ENCODE data around the gene ODR4. TPM values are rescaled to one million over a fixed set of nuclear protein-coding genes. Genes with fewer than 3 reads are reported as not detected.

ODR4 gene
- polyA plus RNA-seq (32.6 and 32.8 TPM in 2 replicates), polyA minus RNA-seq (50.9 and 55.9 TPM in 2 replicates)

DNA sequence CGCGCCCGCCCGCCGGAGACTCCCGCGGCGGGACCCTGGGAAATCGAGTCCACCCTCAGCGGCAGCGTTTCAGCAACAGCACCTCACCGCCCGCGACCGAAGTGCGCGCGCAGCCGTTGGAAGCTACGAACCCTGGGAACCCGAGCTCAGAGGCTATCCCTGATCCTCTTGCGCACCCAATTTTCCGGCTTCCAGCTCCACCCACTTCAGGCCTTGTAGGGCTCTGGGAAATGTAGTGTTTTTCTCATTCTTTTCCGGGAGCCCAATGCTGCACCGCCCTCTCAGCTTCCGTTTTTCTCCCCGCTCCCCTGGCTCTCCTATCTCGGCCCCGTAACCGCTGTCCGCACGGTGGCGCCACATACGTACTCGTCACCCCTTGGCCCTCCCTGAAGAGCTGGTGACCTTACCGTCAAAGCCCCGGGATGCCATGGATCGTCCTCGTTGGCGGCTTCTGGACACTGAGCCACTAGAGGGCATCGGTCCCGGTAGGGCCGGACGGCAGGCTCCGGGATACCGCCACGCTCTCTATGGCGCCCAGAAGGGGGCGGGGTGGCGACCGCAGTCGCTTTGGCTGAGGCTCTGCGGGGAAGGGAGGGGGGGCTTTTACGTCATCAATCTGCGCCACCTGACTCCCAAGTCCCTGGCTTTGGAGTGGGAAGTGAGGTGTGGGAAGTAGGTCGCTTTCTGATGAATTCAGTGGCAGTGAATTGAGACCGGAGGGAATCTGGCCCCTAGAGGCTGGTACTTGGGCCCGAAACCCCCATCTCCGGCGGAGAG lies at the start of gene ODR4, which contains the start of gene TPR:
Gene ODR4 (plus strand): TSS at position 687 of the 777 bp plus-strand sequence. CDS start 3,948 bp downstream, outside the sequence.
Gene TPR (minus strand): TSS at position 102 of the 777 bp plus-strand sequence. CDS start 225 bp downstream, outside the sequence.
- TF ChIP-seq RAD21 (conservative IDR thresholded peaks at IDR 0.05) (peak; percentile 73), TAF1 (IDR thresholded peaks at IDR 0.05; ENCODE audit: low read depth) (peak; percentile 64), POLR2AphosphoS5 (IDR thresholded peaks at IDR 0.05) (peak; percentile 69), EZH2 (IDR thresholded peaks at IDR 0.05; ENCODE audit: borderline replicate concordance, insufficient read depth, low read length, poor library complexity, severe bottlenecking) (no peak), EP300 (conservative IDR thresholded peaks at IDR 0.05; ENCODE audit: poor library complexity, severe bottlenecking) (peak; percentile 85), MXI1 (conservative IDR thresholded peaks at IDR 0.05; ENCODE audit: poor library complexity, severe bottlenecking) (peak; percentile 74), SMC3 (conservative IDR thresholded peaks at IDR 0.05; ENCODE audit: poor library complexity) (peak; percentile 89)
- TF ChIP-seq, protein P1, sequence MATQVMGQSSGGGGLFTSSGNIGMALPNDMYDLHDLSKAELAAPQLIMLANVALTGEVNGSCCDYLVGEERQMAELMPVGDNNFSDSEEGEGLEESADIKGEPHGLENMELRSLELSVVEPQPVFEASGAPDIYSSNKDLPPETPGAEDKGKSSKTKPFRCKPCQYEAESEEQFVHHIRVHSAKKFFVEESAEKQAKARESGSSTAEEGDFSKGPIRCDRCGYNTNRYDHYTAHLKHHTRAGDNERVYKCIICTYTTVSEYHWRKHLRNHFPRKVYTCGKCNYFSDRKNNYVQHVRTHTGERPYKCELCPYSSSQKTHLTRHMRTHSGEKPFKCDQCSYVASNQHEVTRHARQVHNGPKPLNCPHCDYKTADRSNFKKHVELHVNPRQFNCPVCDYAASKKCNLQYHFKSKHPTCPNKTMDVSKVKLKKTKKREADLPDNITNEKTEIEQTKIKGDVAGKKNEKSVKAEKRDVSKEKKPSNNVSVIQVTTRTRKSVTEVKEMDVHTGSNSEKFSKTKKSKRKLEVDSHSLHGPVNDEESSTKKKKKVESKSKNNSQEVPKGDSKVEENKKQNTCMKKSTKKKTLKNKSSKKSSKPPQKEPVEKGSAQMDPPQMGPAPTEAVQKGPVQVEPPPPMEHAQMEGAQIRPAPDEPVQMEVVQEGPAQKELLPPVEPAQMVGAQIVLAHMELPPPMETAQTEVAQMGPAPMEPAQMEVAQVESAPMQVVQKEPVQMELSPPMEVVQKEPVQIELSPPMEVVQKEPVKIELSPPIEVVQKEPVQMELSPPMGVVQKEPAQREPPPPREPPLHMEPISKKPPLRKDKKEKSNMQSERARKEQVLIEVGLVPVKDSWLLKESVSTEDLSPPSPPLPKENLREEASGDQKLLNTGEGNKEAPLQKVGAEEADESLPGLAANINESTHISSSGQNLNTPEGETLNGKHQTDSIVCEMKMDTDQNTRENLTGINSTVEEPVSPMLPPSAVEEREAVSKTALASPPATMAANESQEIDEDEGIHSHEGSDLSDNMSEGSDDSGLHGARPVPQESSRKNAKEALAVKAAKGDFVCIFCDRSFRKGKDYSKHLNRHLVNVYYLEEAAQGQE (IDR thresholded peaks at IDR 0.05; ENCODE audit: borderline replicate concordance): peak; percentile 67
- TF ChIP-seq, protein P2, sequence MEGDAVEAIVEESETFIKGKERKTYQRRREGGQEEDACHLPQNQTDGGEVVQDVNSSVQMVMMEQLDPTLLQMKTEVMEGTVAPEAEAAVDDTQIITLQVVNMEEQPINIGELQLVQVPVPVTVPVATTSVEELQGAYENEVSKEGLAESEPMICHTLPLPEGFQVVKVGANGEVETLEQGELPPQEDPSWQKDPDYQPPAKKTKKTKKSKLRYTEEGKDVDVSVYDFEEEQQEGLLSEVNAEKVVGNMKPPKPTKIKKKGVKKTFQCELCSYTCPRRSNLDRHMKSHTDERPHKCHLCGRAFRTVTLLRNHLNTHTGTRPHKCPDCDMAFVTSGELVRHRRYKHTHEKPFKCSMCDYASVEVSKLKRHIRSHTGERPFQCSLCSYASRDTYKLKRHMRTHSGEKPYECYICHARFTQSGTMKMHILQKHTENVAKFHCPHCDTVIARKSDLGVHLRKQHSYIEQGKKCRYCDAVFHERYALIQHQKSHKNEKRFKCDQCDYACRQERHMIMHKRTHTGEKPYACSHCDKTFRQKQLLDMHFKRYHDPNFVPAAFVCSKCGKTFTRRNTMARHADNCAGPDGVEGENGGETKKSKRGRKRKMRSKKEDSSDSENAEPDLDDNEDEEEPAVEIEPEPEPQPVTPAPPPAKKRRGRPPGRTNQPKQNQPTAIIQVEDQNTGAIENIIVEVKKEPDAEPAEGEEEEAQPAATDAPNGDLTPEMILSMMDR (IDR thresholded peaks at IDR 0.05; ENCODE audit: poor library complexity, severe bottlenecking): peak; percentile 100
- H3K27ac ChIP-seq (ENCODE audit: low read length): peak within 1 kb of the TSS; percentile 98
- no peaks in the 10 kb centered on the region for H3K9me3 ChIP-seq (ENCODE audit: low read length)
- H3K27me3 ChIP-seq (ENCODE audit: insufficient read depth, low read depth, low read length): no peaks in the 10 kb centered on the region
- H4K20me1 ChIP-seq (ENCODE audit: insufficient read depth): no peaks in the 10 kb centered on the region
- no peaks in the 10 kb centered on the region for H3F3A ChIP-seq (ENCODE audit: insufficient read depth, low read length, poor library complexity, severe bottlenecking)
- H3K9ac ChIP-seq (ENCODE audit: low read length): peak within 1 kb of the TSS; percentile 95
- H3K4me2 ChIP-seq (ENCODE audit: low read length): peak within 1 kb of the TSS; percentile 81
- no peaks in the 10 kb centered on the region for H3K9me2 ChIP-seq (ENCODE audit: insufficient read depth, low read length)
- peak within 1 kb of the TSS; percentile 85 for H3K4me3 ChIP-seq (ENCODE audit: low read length)
- H3K79me2 ChIP-seq (replicated peaks; ENCODE audit: insufficient read depth, low read length): peaks cover 59% of the 10 kb centered on the region
- peak within 1 kb of the TSS; percentile 95 for H2AFZ ChIP-seq (ENCODE audit: low read depth, low read length)
- no peaks in the 10 kb centered on the region for H3K36me3 ChIP-seq (ENCODE audit: insufficient read depth, low read length)

DNA sequence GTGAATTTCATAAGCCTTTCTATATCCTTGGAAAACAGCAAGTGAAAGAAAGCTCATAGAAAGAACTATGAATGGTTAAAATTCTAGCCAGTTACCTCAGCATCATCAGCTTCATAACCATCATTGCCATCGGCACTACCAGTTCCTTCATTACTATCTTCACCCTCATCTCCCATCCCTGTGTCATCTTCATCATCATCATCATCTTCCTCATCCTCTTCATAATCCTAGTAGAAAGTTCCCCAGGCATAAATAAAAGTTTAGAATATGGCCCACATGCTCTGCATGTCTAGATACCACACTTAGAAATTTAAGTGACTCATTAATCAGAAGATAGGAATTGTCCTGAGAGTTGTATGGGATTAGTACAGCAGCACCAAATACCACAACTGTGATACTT lies 49.6 kb upstream of the ODR4 start:
- Histone ChIP-seq H3K27ac (ENCODE audit: low read length) (no peak overlapping the region), H3K36me3 (ENCODE audit: insufficient read depth, low read length) (peaks cover 23% of the 10 kb centered on the region), H3K9ac (ENCODE audit: low read length) (no peak overlapping the region)

More for the DNA sequence above, 49.6 kb upstream of the ODR4 start:
- no peaks in the 10 kb centered on the region for H3F3A ChIP-seq (ENCODE audit: insufficient read depth, low read length, poor library complexity, severe bottlenecking)
- TF ChIP-seq TAF1 (IDR thresholded peaks at IDR 0.05; ENCODE audit: low read depth) (no peak), POLR2AphosphoS5 (IDR thresholded peaks at IDR 0.05) (no peak), RAD21 (conservative IDR thresholded peaks at IDR 0.05) (no peak), MXI1 (conservative IDR thresholded peaks at IDR 0.05; ENCODE audit: poor library complexity, severe bottlenecking) (no peak), SMC3 (conservative IDR thresholded peaks at IDR 0.05; ENCODE audit: poor library complexity) (no peak), EP300 (conservative IDR thresholded peaks at IDR 0.05; ENCODE audit: poor library complexity, severe bottlenecking) (no peak)
- TF ChIP-seq, protein P1 (IDR thresholded peaks at IDR 0.05; ENCODE audit: borderline replicate concordance): no peak
- no peak overlapping the region for H3K4me3 ChIP-seq (ENCODE audit: low read length)
- no peaks in the 10 kb centered on the region for H4K20me1 ChIP-seq (ENCODE audit: insufficient read depth)
- H3K79me2 ChIP-seq (replicated peaks; ENCODE audit: insufficient read depth, low read length): no peaks in the 10 kb centered on the region
- no peaks in the 10 kb centered on the region for H3K27me3 ChIP-seq (ENCODE audit: insufficient read depth, low read depth, low read length)
- no peaks in the 10 kb centered on the region for H3K9me2 ChIP-seq (ENCODE audit: insufficient read depth, low read length)
- no peak overlapping the region for H2AFZ ChIP-seq (ENCODE audit: low read depth, low read length)
- no peak overlapping the region for H3K4me2 ChIP-seq (ENCODE audit: low read length)
- no peaks in the 10 kb centered on the region for H3K9me3 ChIP-seq (ENCODE audit: low read length)

Measured in neural cell (in vitro differentiated cells).